GM12801 (cell line): Measurements from ENCODE around the gene FOXP1.

Experiments used
- TF ChIP-seq, protein P1 (sequence below): IDR thresholded peaks from one replicate; pipeline ENCODE4 v1.5.1; 2011; ENCODE audit warnings: control low read depth; ENCODE audit not compliant: insufficient read length; ENCODE audit errors: extremely low read depth

Gene FOXP1

DNA sequence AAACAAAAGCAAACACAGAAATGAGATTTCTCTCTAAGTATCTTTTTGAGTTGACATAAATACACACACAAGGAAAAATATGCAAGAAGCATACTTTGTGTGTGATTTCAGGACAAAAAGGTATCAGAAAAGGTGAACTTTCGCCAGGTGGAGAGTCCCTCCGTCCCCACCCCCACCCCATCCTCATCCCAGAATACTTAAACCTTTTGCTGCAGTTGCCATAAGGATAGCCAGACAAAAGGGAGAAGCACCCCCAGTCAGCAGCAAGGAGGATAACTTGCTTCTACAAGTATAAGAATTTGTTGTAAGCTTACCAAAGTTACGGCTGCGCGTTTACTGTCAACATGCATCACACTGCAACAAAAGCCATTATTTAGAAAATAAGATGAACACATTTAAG lies 10.3 kb downstream of the FOXP1 start:
- TF ChIP-seq, protein P1, sequence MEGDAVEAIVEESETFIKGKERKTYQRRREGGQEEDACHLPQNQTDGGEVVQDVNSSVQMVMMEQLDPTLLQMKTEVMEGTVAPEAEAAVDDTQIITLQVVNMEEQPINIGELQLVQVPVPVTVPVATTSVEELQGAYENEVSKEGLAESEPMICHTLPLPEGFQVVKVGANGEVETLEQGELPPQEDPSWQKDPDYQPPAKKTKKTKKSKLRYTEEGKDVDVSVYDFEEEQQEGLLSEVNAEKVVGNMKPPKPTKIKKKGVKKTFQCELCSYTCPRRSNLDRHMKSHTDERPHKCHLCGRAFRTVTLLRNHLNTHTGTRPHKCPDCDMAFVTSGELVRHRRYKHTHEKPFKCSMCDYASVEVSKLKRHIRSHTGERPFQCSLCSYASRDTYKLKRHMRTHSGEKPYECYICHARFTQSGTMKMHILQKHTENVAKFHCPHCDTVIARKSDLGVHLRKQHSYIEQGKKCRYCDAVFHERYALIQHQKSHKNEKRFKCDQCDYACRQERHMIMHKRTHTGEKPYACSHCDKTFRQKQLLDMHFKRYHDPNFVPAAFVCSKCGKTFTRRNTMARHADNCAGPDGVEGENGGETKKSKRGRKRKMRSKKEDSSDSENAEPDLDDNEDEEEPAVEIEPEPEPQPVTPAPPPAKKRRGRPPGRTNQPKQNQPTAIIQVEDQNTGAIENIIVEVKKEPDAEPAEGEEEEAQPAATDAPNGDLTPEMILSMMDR = no peak

DNA sequence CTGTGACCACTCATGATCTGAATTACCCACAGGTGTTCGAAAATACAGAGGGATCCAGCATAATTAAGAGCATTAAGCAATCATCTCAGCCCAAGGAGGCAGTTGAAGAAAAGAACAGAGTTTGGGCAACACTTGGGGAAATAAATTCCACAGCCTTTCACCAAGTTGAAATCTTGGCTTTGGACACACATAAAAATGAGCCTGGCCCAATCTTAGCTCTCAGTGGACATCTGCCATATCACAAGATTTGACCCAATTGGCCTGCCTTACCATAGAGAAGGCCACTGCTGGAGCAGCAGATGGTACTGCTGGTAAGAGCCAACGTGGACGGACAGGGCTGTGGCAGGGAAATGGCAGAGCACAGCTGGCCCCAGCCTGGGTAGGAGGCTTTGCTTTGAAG lies 13.0 kb downstream of the FOXP1 start:
- TF ChIP-seq, protein P1 = no peak

DNA sequence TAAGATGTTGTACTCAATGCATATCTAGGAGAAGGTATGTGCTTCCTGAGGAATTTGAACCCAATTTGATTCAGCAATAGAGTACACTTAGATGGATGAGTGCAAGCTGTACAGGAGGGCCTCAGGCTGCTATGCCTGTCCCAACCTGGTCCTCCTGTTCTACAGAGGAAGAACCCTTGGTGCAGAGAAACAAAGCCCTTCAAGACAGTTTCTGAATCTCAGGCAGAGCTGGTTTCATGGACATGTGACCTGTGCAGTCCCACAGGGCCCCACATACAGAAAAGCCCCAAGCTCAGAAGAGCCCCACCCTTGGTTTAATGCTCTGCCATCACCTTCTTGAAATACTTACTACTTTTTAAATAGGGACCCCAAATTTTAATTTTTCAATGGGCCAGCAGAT lies 15.3 kb downstream of the FOXP1 start:
- TF ChIP-seq, protein P1 = no peak

DNA sequence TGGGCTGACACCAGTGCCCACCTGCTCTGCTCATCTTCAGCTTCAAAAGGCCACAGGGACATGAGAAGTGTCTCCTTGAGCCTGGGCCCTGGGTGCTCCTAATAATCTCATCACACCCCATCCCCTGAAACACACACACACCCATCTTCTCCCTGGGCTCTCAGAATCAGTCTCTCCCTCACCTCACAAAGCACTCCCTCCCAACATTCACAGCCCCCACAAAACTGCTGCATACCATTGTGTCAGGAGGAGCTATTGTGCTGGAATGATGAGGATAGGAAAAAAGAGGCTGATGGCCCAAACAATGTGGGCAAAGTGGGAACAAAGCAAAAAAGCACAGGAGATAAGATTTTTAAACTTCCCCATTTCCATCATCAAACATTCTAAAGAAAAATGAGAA lies 16.8 kb downstream of the FOXP1 start:
- TF ChIP-seq, protein P1 = no peak

DNA sequence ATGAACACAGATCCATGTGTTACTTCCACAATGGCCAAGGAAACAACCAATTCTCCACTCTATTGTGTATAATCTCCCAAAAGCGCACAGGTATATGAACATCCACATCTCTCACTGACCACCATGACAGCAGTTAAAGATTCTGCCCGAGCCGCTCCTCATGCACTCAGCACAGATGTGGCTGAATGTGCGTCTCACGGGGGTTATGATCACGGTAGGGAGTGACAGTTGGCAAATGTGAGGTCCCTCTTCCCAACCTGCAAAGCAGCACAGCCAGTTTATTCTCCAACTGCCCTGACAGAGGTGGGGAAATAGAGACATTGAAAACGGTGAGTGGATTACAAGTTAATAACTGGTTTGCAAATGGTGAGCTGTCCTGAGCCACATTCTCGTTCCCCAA lies 17.6 kb downstream of the FOXP1 start:
- TF ChIP-seq, protein P1 = no peak

DNA sequence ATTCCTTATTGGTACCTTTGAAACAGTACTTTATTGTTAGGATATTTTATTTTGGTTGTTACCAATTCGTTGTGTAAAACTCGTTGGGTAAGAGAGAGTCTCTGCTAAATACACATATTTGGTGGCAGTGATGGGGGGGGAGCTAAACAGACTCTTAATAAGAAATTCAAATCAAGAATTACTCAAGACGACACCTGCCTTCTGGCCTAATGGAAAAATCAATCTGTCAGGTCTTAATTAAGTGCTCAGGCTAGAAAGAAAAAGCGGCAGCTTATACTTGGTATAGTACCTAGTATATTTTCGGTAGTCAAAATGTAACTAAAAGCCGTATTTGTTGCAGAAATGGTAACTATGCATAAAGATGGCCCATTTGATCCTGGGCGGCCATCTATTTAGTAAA lies 18.2 kb downstream of the FOXP1 start:
- TF ChIP-seq, protein P1 = no peak

DNA sequence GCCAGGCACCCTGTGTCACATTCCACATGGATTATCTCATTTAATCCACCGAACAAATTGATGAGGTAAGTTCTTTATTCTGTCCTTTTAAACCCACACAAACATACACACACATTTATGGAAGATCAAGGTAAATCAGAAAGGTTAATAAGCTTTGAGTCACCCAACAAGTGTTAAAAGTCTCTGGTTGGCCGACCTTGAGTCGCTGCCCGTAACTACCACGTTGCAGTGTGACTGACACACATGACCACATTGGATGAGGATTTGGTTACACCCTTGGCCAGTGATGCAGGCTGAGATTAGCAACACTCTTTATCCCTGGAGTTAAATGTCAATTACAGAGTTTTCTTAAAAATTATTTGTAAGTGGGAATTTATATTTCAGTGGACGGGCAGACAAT lies 19.2 kb downstream of the FOXP1 start:
- TF ChIP-seq, protein P1 = no peak

DNA sequence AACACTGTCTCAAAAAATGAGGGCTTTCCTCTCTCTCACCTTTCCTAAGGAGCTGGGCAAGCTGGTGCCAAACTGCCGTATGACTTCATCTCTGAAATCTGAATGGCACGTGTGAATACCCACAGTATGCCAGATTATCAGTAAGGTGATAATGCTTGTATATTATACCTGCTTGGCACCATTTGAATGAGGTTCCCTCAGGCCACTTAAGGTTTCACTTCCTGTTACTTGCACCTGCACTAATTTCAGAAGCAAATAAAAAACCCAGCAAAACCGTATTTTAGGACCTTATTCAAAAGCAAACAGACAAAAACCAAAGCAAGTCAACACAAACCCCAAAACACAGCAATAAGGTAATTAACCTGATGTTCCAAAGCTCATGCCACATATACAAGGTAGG lies 19.7 kb downstream of the FOXP1 start:
- TF ChIP-seq, protein P1 = no peak
